Activated naive CD8-positive, alpha-beta T cell (primary cell): ENCODE data around the gene MYO1E.

ENCODE experiments used
- H3K27ac Mint-ChIP-seq: one replicate; pipeline ENCODE4 v1.8.0; 2021; ENCODE audit warnings: mixed read lengths
- H3K27me3 Mint-ChIP-seq: one replicate; pipeline ENCODE4 v1.8.0; 2021; ENCODE audit warnings: mixed read lengths
- H3K36me3 Mint-ChIP-seq: one replicate; pipeline ENCODE4 v1.8.0; 2021; ENCODE audit warnings: mixed read lengths
- H3K4me1 Mint-ChIP-seq: one replicate; pipeline ENCODE4 v1.8.0; 2021; ENCODE audit warnings: low read depth, mixed read lengths
- H3K4me3 Mint-ChIP-seq: one replicate; pipeline ENCODE4 v1.8.0; 2021; ENCODE audit warnings: mild to moderate bottlenecking, mixed read lengths
- H3K9me3 Mint-ChIP-seq: one replicate; pipeline ENCODE4 v1.8.0; 2021; ENCODE audit warnings: low read depth, mixed read lengths

Gene MYO1E

DNA sequence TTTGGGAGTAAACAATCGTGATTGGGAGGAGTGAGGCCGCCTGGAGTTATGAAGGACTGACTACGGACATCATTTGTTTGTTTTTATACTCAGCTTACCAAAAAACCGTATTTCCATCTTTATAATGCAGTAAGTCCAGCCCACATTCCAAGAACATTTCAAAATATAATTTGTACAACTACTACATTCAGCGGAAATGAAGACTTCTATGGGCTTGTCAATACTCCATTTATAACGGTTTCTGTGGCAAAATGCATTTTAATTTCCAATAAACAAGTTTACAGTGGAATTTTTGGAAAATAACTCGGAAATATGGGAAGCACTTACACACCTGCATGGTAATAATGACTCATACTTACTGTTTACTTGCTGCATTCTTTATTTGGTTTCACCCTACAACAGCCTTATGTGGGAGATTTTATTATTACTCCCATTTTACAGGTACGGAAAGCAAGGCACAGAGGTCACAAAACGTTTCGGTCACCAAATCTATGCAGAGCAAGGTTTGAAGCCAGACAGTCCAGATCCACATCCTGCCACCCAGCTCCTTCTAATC is 103.7 kb downstream of the MYO1E start:
- no peak overlapping the region for H3K27ac Mint-ChIP-seq
- no peaks in the 10 kb centered on the region for H3K36me3 Mint-ChIP-seq
- H3K4me1 Mint-ChIP-seq = no peaks in the 10 kb centered on the region
- H3K4me3 Mint-ChIP-seq = no peak overlapping the region
- no peaks in the 10 kb centered on the region for H3K27me3 Mint-ChIP-seq
- H3K9me3 Mint-ChIP-seq = no peaks in the 10 kb centered on the region

- H3K27ac Mint-ChIP-seq = no peak overlapping the region
- H3K4me3 Mint-ChIP-seq = no peak overlapping the region
- no peaks in the 10 kb centered on the region for H3K4me1 Mint-ChIP-seq
- H3K9me3 Mint-ChIP-seq = no peaks in the 10 kb centered on the region
- no peaks in the 10 kb centered on the region for H3K36me3 Mint-ChIP-seq
- H3K27me3 Mint-ChIP-seq = no peaks in the 10 kb centered on the region
These were observed 104.4 kb downstream of the MYO1E start for GRCh38 chr15:59268168-59268851.

DNA sequence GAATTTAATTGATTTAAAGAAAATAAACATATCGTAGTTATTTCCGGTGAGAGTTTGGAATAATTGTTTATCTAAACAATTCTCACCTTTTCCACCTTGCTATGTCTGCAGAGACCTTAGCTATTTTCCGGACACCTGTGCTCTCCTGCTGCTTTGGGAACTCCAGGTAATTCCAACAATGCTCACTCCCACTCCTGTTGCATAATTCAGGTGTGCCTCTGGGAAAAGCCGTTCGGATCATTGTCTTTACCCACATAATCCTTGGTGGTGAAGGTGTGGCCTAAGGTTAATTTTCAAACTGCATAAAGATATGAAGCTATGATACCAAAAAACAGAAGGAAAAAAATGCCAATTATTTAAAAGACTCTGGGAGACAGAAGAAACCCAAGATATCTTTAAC is 106.6 kb downstream of the MYO1E start:
- no peaks in the 10 kb centered on the region for H3K9me3 Mint-ChIP-seq
- no peaks in the 10 kb centered on the region for H3K36me3 Mint-ChIP-seq
- H3K27ac Mint-ChIP-seq = no peak overlapping the region
- no peak overlapping the region for H3K4me3 Mint-ChIP-seq
- no peaks in the 10 kb centered on the region for H3K27me3 Mint-ChIP-seq
- no peaks in the 10 kb centered on the region for H3K4me1 Mint-ChIP-seq

- no peak overlapping the region for H3K4me3 Mint-ChIP-seq
- H3K4me1 Mint-ChIP-seq = no peaks in the 10 kb centered on the region
- no peak overlapping the region for H3K27ac Mint-ChIP-seq
- no peaks in the 10 kb centered on the region for H3K36me3 Mint-ChIP-seq
- H3K27me3 Mint-ChIP-seq = no peaks in the 10 kb centered on the region
- H3K9me3 Mint-ChIP-seq = no peaks in the 10 kb centered on the region
These were observed 110.4 kb downstream of the MYO1E start for GRCh38 chr15:59262316-59262715.

- H3K9me3 Mint-ChIP-seq = no peaks in the 10 kb centered on the region
- peaks cover 8% of the 10 kb centered on the region for H3K4me1 Mint-ChIP-seq
- no peak overlapping the region for H3K4me3 Mint-ChIP-seq
- H3K27me3 Mint-ChIP-seq = no peaks in the 10 kb centered on the region
- H3K27ac Mint-ChIP-seq = no peak overlapping the region
- H3K36me3 Mint-ChIP-seq = no peaks in the 10 kb centered on the region
These were observed 112.6 kb downstream of the MYO1E start for GRCh38 chr15:59260090-59260489.

DNA sequence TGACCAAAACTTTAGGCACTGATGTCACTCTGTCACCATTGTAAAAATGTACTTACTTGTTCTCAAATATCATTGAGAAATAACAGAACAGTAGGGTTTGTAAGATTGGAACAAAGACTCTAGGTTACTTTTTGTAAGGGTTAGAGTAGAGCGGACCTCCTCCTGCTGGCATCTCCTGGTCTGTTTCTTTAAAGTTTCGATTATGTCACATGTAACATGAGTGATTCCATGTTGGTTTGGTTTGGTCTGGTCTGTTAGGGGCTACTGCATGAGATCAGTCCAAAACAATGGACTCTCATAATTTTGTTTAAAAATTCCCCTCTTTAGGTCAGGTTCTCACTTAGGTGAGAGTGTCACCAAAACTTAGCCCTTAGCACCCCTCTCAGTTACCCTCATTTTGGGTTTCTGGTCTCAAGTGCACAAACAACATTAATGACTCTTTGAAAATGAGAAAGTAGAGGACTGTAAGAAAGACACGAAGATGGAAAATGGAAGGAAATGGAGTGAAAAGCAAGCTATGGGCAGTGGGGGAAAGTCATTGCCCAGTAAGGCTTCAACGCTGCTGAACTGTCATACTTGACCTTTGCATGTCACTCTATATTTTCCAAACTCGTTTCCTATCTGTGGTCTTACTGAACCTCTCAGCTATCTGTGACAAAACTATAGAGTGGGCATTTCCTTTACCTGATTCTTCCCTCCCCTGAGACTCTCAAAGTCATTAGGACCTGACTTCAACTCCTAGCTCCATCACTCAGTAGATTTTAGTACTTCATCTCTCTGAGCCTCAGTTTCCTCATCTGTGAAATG is 113.3 kb downstream of the MYO1E start:
- Mint-ChIP-seq H3K27ac (peak overlapping the region; percentile 16), H3K36me3 (no peaks in the 10 kb centered on the region), H3K9me3 (no peaks in the 10 kb centered on the region), H3K4me3 (no peak overlapping the region), H3K4me1 (peaks cover 8% of the 10 kb centered on the region), H3K27me3 (no peaks in the 10 kb centered on the region)

- Mint-ChIP-seq H3K27me3 (no peaks in the 10 kb centered on the region), H3K27ac (no peak overlapping the region), H3K4me3 (no peak overlapping the region), H3K9me3 (no peaks in the 10 kb centered on the region), H3K4me1 (peaks cover 8% of the 10 kb centered on the region), H3K36me3 (no peaks in the 10 kb centered on the region)
These were observed 114.4 kb downstream of the MYO1E start for GRCh38 chr15:59258317-59258716.

DNA sequence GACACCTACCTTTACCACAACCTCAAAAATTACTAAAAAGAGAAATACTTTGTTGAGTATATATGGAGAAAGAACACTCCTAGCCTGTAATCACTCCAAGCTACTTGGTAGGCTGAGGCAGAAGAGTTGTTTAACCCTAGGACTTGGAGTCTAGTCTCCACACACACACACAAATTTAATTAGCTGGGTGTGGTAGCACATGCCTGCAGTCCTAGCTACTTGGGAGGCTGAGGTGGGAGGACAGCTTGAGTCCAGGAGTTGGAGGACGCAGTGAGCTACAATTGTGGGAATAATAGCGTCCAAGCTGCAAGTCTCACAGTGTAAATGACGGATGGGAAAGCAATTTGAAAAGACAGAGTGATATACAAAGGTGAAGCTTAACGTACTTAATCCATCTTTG is 115.5 kb downstream of the MYO1E start:
- Mint-ChIP-seq H3K27ac (no peak overlapping the region), H3K36me3 (no peaks in the 10 kb centered on the region), H3K4me1 (peaks cover 8% of the 10 kb centered on the region), H3K27me3 (no peaks in the 10 kb centered on the region), H3K9me3 (no peaks in the 10 kb centered on the region), H3K4me3 (no peak overlapping the region)

DNA sequence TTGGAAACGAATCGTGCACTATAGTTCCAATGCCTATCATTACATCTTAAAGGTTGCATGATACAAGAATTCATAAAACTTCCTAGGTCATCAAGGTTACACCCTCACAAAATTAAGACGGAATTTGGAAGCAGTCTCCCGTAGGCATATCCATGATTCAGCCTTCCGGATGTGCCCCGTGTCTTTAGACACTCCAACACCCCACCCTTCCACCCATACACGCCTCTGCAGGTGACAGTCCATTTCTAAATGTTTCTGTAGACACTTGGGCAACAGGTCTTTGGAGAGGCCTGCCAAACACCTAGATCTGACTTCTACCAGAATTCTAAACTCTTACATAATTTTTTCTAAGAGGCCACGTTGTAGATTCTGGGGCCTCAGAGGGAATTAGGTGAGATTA is 116.2 kb downstream of the MYO1E start:
- Mint-ChIP-seq H3K4me3 (no peak overlapping the region), H3K9me3 (no peaks in the 10 kb centered on the region), H3K4me1 (peaks cover 8% of the 10 kb centered on the region), H3K27me3 (no peaks in the 10 kb centered on the region), H3K36me3 (no peaks in the 10 kb centered on the region), H3K27ac (no peak overlapping the region)

GRCh38 chr15:59255680-59256336 is 116.9 kb downstream of the MYO1E start:
- Mint-ChIP-seq H3K27ac (no peak overlapping the region), H3K4me1 (peaks cover 8% of the 10 kb centered on the region), H3K27me3 (no peaks in the 10 kb centered on the region), H3K9me3 (no peaks in the 10 kb centered on the region), H3K36me3 (no peaks in the 10 kb centered on the region), H3K4me3 (no peak overlapping the region)

GRCh38 chr15:59252137-59252536 is 120.5 kb downstream of the MYO1E start:
- Mint-ChIP-seq H3K4me3 (no peak overlapping the region), H3K27me3 (no peaks in the 10 kb centered on the region), H3K36me3 (no peaks in the 10 kb centered on the region), H3K4me1 (peaks cover 8% of the 10 kb centered on the region), H3K27ac (no peak overlapping the region), H3K9me3 (no peaks in the 10 kb centered on the region)

- H3K36me3 Mint-ChIP-seq = no peaks in the 10 kb centered on the region
- no peaks in the 10 kb centered on the region for H3K27me3 Mint-ChIP-seq
- peaks cover 8% of the 10 kb centered on the region for H3K4me1 Mint-ChIP-seq
- H3K9me3 Mint-ChIP-seq = no peaks in the 10 kb centered on the region
- no peak overlapping the region for H3K4me3 Mint-ChIP-seq
- no peak overlapping the region for H3K27ac Mint-ChIP-seq
These were observed 121.4 kb downstream of the MYO1E start for GRCh38 chr15:59251001-59251845.

DNA sequence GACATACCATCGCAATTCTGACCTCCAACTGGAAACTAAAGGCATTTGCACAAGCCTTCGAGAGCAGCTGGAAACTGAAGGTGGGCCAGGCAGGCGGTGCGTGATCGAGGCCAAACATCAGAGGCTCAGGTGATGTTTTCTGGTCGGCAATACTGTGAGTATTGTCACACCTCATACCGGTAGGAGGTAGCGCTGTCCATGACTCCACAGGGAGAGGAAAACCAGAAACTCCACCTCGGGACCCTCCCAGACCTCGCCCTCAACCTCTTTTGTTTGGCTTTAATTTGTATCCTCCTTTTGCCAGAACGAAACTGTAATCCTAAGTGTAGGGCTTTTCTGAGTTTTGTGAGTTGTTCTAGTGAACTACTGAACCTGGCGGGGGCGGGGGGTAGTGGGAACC is 122.4 kb downstream of the MYO1E start:
- Mint-ChIP-seq H3K4me3 (no peak overlapping the region), H3K27ac (no peak overlapping the region), H3K27me3 (no peaks in the 10 kb centered on the region), H3K36me3 (no peaks in the 10 kb centered on the region), H3K9me3 (no peaks in the 10 kb centered on the region), H3K4me1 (no peaks in the 10 kb centered on the region)

DNA sequence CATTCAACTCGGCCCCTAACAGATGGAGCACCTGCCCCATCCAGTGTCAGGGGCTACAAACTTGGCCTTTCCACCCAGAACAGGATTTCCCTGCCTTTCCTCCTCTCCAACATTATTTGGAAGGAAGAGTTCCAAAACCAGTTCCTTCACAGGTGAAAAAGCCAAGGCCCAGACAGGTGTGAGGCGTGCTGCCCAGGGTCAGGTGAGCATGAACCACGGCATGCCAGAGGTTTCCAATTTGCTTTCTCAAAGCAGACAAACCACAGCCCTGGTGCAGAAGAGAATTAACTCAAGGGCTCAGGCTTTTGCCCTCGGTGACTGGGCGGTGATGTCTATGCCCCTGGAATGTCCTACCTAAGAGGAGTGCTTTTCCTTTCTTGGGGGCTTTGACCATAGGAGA is 122.9 kb downstream of the MYO1E start:
- Mint-ChIP-seq H3K27me3 (no peaks in the 10 kb centered on the region), H3K27ac (no peak overlapping the region), H3K36me3 (no peaks in the 10 kb centered on the region), H3K4me1 (no peaks in the 10 kb centered on the region), H3K4me3 (no peak overlapping the region), H3K9me3 (no peaks in the 10 kb centered on the region)
